ENCODE data around the gene GHR.

DNA sequence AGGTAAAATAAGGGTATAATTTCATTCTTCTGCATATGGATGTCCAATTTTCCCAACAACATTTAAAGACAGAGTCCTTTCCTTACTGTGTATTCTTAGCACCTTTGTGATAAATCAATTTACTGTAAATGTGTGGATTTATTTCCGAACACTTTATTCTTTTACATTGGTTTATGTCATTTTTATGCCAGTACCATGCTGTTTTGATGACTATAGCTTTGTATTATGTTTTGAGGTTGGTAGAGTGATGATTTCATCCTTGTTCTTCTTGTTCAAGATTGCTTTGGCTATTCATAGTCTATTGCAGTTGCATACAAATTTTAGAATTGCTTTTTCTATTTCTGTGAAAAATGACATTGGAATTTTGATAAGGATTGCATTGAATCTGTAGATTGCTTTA lies 280.0 kb downstream of the GHR start:
- TF ChIP-seq, protein P1, sequence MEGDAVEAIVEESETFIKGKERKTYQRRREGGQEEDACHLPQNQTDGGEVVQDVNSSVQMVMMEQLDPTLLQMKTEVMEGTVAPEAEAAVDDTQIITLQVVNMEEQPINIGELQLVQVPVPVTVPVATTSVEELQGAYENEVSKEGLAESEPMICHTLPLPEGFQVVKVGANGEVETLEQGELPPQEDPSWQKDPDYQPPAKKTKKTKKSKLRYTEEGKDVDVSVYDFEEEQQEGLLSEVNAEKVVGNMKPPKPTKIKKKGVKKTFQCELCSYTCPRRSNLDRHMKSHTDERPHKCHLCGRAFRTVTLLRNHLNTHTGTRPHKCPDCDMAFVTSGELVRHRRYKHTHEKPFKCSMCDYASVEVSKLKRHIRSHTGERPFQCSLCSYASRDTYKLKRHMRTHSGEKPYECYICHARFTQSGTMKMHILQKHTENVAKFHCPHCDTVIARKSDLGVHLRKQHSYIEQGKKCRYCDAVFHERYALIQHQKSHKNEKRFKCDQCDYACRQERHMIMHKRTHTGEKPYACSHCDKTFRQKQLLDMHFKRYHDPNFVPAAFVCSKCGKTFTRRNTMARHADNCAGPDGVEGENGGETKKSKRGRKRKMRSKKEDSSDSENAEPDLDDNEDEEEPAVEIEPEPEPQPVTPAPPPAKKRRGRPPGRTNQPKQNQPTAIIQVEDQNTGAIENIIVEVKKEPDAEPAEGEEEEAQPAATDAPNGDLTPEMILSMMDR (IDR thresholded peaks at IDR 0.05 in 8 of 11, conservative IDR thresholded peaks at IDR 0.05 in 3 of 11), result no peak
- no peak for TF ChIP-seq POLR2A (IDR thresholded peaks at IDR 0.05)

Measured in spleen (tissue), 7 donors.